Panc1 (cell line): ENCODE data around the gene BRI3BP.

ENCODE experiments used
- POLR2AphosphoS5 ChIP-seq: IDR thresholded peaks from 2 replicates; pipeline ENCODE4 v1.6.1; 2012; ENCODE audit warnings: mild to moderate bottlenecking, low read depth, low read length, moderate library complexity
- TF ChIP-seq, protein P1 (sequence below): fragments of 450-650 bp; IDR thresholded peaks from 2 replicates; pipeline ENCODE4 v1.5.1; 2017; ENCODE audit warnings: mild to moderate bottlenecking

GRCh38 chr12:125049093-125049458 is 55.6 kb downstream of the BRI3BP start:
- no peak for TF ChIP-seq POLR2AphosphoS5
- TF ChIP-seq, protein P1, sequence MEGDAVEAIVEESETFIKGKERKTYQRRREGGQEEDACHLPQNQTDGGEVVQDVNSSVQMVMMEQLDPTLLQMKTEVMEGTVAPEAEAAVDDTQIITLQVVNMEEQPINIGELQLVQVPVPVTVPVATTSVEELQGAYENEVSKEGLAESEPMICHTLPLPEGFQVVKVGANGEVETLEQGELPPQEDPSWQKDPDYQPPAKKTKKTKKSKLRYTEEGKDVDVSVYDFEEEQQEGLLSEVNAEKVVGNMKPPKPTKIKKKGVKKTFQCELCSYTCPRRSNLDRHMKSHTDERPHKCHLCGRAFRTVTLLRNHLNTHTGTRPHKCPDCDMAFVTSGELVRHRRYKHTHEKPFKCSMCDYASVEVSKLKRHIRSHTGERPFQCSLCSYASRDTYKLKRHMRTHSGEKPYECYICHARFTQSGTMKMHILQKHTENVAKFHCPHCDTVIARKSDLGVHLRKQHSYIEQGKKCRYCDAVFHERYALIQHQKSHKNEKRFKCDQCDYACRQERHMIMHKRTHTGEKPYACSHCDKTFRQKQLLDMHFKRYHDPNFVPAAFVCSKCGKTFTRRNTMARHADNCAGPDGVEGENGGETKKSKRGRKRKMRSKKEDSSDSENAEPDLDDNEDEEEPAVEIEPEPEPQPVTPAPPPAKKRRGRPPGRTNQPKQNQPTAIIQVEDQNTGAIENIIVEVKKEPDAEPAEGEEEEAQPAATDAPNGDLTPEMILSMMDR: no peak
